Kidney epithelial cell (primary cell): ENCODE results near the gene ATP6V1B1. TPM values are rescaled to one million over a fixed set of nuclear protein-coding genes. Genes with fewer than 3 reads are reported as not detected.

Source experiments
- DNase-seq: peaks from one replicate; pipeline ENCODE4 v3.0.0-alpha.2; 2010; ENCODE audit warnings: low read depth
- H3K27me3 ChIP-seq: 2 replicates; pipeline ENCODE4 v1.6.0; 2011; ENCODE audit warnings: low read length; ENCODE audit not compliant: control insufficient read depth, insufficient read depth
- H3K36me3 ChIP-seq: 2 replicates; pipeline ENCODE4 v1.5.1; 2011; ENCODE audit warnings: low read length; ENCODE audit not compliant: control insufficient read depth, insufficient read depth
- H3K4me3 ChIP-seq: 2 replicates; pipeline ENCODE4 v1.5.1; 2011; ENCODE audit warnings: low read depth, mild to moderate bottlenecking, control low read depth, low read length
- CTCF ChIP-seq: IDR thresholded peaks from 2 replicates; pipeline ENCODE4 v1.5.1; 2011; ENCODE audit warnings: mild to moderate bottlenecking, moderate library complexity, low read length, control low read depth, inconsistent platforms; ENCODE audit not compliant: insufficient read depth, poor library complexity, severe bottlenecking
- total RNA-seq: library from RNA; depleted of rRNA; stranded (reverse); fragments of >200 nt; gene quantifications from 2 replicates; pipeline ENCODE4 v1.2.3, GENCODE V29; 2015

ATP6V1B1 gene
- total RNA-seq, 1 donor from 2014 or later: not detected

GRCh38 chr2:70906439-70907005, 29.2 kb upstream of the ATP6V1B1 start:
- Histone ChIP-seq H3K4me3 (no peak overlapping the region), H3K27me3 (peaks cover 57% of the 10 kb centered on the region), H3K36me3 (no peaks in the 10 kb centered on the region)
- no peak for TF ChIP-seq CTCF
- DNase-seq: no peak

- no peak for TF ChIP-seq CTCF
- DNase-seq: no peak
- Histone ChIP-seq H3K4me3 (peak overlapping the region; percentile 3), H3K36me3 (no peaks in the 10 kb centered on the region), H3K27me3 (peaks cover 51% of the 10 kb centered on the region)
These were observed 28.3 kb upstream of the ATP6V1B1 start for GRCh38 chr2:70907130-70908057.

- DNase-seq: no peak
- Histone ChIP-seq H3K4me3 (no peak overlapping the region), H3K36me3 (no peaks in the 10 kb centered on the region), H3K27me3 (peaks cover 3% of the 10 kb centered on the region)
- no peak for TF ChIP-seq CTCF
These were observed 19.4 kb upstream of the ATP6V1B1 start for GRCh38 chr2:70916291-70916690.

GRCh38 chr2:70918016-70918415, 17.7 kb upstream of the ATP6V1B1 start:
- no peak for DNase-seq
- no peak for TF ChIP-seq CTCF
- H3K4me3 ChIP-seq: no peak overlapping the region
- no peaks in the 10 kb centered on the region for H3K36me3 ChIP-seq
- H3K27me3 ChIP-seq: peaks cover 2% of the 10 kb centered on the region

- Histone ChIP-seq H3K4me3 (no peak overlapping the region), H3K27me3 (peaks cover 2% of the 10 kb centered on the region), H3K36me3 (no peaks in the 10 kb centered on the region)
- peak; percentile 26 for DNase-seq
- TF ChIP-seq CTCF: peak; percentile 90
These were observed 15.9 kb upstream of the ATP6V1B1 start for GRCh38 chr2:70919672-70920366.
